ENCODE results near the gene PTPN13.
"Not testable (repeated sequence)": the region's sequence is repeated elsewhere in the genome, so short reads cannot be mapped to it uniquely, and the experiment has no call there.

The PTPN13 gene

DNA sequence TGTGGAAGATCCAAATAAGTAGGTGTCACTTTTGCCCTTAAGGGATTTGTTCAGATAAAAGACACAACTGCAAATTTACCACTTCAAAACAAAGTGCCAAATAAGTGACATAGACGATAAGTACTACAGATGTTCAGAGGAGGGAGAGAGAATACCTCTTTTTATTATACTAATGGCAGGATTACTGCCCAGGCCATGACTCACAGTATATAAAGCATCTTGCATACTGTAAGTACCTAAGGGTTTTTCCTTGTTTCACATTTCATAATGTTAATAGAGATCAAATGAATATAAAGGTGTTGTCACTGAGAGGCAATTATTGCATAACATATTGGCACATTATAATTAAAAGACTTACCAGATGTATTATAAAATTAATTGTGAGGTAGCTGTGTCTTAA is 46.4 kb downstream of the PTPN13 start:
- Histone ChIP-seq H3K4me2 (no peak overlapping the region), H3K9me3 (no peaks in the 10 kb centered on the region), H4K20me1 (no peaks in the 10 kb centered on the region), H3K36me3 (no peaks in the 10 kb centered on the region), H3K27ac (no peak overlapping the region), H3K4me1 (no peaks in the 10 kb centered on the region), H3K4me3 (no peak overlapping the region), H3K27me3 (no peaks in the 10 kb centered on the region), H3K9ac (no peak overlapping the region)
- no peak for TF ChIP-seq Cebpa-rat (IDR thresholded peaks at IDR 0.05)

DNA sequence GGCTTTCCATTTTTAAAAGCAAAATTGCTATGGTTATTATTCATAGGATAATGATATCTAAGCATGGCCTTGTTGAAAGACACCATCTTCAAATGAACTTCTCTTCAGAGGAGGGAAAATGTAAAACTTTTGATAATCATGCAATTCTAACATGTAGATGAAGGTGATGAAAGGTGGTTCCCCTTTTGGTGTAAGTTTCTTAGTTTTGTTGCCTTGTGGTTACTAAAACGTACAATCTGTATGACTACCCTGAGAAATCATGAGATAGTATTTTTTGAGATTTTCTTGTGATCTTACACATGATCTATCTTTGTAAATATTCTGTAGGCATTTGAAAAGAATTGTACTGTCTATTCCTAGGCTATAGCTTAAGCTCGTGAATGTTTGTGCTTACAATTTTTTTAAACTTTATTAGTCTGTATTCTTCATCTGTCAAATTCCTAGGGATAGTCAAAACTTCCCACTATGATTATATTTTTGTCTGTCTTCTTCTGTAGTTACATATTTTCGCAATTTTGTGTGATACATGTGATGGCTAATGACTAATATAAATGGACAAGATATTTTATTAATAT is 47.5 kb downstream of the PTPN13 start:
- H3K4me2 ChIP-seq, result no peak overlapping the region
- TF ChIP-seq Cebpa-rat (IDR thresholded peaks at IDR 0.05), result no peak

DNA sequence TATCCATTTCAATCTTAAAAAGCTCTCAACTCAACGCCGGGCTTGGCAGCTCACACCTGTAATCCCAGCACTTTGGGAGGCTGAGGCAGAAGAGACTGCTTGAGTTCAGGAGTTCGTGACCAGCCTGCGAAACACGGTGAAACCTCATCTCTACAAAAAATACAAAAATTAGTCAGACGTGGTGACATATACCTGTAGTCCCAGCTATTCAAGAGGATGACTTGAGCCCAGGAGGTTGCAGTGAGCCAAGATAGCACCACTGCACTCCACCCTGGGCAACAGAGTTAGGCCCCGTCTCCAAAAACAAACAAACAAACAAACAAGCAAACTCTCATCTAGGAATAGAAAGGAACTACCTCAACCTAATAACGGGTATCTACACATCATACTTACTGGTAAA is 50.8 kb downstream of the PTPN13 start:
- H3K4me3 ChIP-seq, result no peak overlapping the region
- H3K4me2 ChIP-seq, result no peak overlapping the region
- TF ChIP-seq Cebpa-rat (IDR thresholded peaks at IDR 0.05), result no peak
- H3K9me3 ChIP-seq, result peaks cover 10% of the 10 kb centered on the region
- H3K27me3 ChIP-seq, result no peaks in the 10 kb centered on the region
- H3K27ac ChIP-seq, result no peak overlapping the region
- no peaks in the 10 kb centered on the region for H3K36me3 ChIP-seq
- no peaks in the 10 kb centered on the region for H4K20me1 ChIP-seq
- no peak overlapping the region for H3K9ac ChIP-seq
- H3K4me1 ChIP-seq, result no peaks in the 10 kb centered on the region

More for the DNA sequence above, 47.5 kb downstream of the PTPN13 start:
- H3K27ac ChIP-seq, result no peak overlapping the region
- H3K9me3 ChIP-seq, result no peaks in the 10 kb centered on the region
- no peaks in the 10 kb centered on the region for H3K36me3 ChIP-seq
- no peaks in the 10 kb centered on the region for H3K4me1 ChIP-seq
- H4K20me1 ChIP-seq, result no peaks in the 10 kb centered on the region
- H3K9ac ChIP-seq, result no peak overlapping the region
- H3K4me3 ChIP-seq, result no peak overlapping the region
- H3K27me3 ChIP-seq, result no peaks in the 10 kb centered on the region

DNA sequence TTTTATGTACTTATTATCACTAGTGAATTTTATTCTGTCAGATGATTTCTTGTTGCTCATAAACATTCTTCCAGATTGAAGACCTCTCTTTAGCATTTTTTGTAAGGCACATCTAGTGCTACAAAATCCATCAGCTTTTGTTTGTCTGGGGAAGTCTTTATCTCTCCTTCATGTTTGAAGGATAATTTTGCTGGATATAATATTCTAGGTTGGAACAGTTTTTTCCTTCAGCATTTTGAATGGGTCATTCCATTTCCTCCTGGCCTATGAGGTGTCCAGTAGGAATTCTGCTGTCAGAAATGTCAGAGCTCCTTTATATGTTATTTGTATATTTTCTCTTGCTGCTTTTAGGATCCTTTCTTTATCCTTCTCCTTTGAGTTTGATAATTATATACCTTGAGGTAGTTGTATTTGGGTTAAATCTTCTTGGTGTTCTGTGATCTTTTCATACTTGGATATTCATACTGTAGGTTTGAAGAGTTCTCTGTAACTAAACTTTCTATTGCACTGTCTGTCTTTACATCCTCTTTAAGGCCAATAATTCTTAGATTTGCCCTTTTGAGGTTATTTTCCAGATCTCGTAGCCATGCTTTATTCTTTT is 58.3 kb downstream of the PTPN13 start:
- Histone ChIP-seq H3K27me3 (no peaks in the 10 kb centered on the region), H3K9me3 (peaks cover 43% of the 10 kb centered on the region), H4K20me1 (no peaks in the 10 kb centered on the region), H3K27ac (no peak overlapping the region), H3K4me2 (no peak overlapping the region), H3K4me3 (no peak overlapping the region), H3K4me1 (no peaks in the 10 kb centered on the region), H3K9ac (no peak overlapping the region), H3K36me3 (no peaks in the 10 kb centered on the region)
- no peak for TF ChIP-seq Cebpa-rat (IDR thresholded peaks at IDR 0.05)

DNA sequence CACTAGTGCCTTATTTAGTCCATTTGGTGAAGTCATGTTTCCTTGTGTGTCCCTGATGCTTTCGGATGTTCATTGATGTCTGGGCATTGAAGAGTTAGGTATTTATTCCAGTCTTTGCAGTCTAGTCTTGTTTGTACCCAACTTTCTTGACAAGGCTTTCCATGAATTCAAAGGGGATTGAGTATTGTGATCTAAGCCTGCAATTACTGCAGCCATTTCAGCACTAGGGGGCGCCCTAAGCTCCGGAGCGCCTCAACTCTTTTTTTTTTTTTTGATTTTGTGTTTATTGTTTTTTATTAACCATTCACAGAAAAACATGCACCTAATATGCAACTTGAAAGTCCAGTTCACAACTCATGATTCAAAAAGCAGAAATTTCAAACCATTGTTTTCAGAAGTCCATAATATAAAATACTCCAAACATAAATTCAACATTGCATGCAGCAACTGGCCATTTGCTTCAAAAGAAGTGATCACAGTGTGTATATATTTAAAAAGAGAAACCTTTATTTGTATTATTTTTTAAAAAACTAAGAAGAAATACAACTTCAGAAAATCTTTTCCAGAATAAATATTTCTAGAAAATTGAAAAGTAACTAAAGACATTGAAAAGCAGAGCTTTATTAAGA is 59.2 kb downstream of the PTPN13 start:
- Histone ChIP-seq H3K4me1 (no peaks in the 10 kb centered on the region), H3K36me3 (no peaks in the 10 kb centered on the region), H3K27ac (no peak overlapping the region), H3K9ac (no peak overlapping the region), H3K4me3 (no peak overlapping the region), H3K4me2 (no peak overlapping the region), H3K9me3 (peaks cover 43% of the 10 kb centered on the region), H3K27me3 (no peaks in the 10 kb centered on the region), H4K20me1 (no peaks in the 10 kb centered on the region)
- no peak for TF ChIP-seq Cebpa-rat (IDR thresholded peaks at IDR 0.05)

DNA sequence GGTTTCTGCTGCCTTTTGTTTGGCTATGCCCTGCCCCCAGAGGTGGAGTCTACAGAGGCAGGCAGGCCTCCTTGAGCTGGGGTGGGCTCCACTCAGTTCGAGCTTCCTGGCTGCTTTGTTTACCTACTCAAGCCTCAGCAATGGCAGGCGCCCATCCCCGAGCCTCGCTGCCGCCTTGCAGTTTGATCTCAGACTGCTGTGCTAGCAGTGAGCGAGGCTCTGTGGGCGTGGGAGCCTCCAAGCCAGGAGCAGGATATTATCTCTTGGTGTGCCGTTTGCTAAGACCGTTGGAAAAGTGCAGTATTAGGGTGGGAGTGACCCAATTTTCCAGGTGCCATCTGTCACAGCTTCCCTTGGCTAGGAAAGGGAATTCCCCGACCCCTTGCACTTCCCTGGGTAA is 62.7 kb downstream of the PTPN13 start:
- H3K27ac ChIP-seq, result not testable (repeated sequence)

DNA sequence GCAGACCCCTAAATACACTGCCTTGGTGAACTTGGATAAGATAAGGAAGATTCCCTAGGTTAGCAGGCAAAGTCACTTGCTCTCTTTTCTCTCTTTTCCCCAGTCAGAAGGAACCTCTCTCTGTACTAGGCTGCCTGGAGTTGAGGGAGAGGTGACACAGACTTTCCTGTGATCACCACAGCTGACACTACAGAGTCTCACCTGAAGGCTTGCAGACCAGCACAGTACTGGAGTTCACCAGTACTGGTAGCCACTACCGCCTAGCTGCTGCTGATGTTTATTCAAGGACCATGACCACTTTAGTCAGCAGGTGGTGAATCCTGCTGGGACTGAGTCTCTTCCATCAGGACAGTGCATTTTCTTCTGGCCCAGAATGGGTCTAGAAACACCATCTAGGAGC is 63.3 kb downstream of the PTPN13 start:
- no peak overlapping the region for H3K4me2 ChIP-seq
- no peak overlapping the region for H3K9ac ChIP-seq
- H3K4me1 ChIP-seq, result no peaks in the 10 kb centered on the region
- no peaks in the 10 kb centered on the region for H3K36me3 ChIP-seq
- no peak overlapping the region for H3K27ac ChIP-seq
- no peaks in the 10 kb centered on the region for H3K27me3 ChIP-seq
- no peak overlapping the region for H3K4me3 ChIP-seq
- H4K20me1 ChIP-seq, result no peaks in the 10 kb centered on the region
- H3K9me3 ChIP-seq, result peaks cover 16% of the 10 kb centered on the region
- TF ChIP-seq Cebpa-rat (IDR thresholded peaks at IDR 0.05), result no peak

More for the DNA sequence above, 62.7 kb downstream of the PTPN13 start:
- H3K9ac ChIP-seq, H3K27me3 ChIP-seq, H3K36me3 ChIP-seq, H4K20me1 ChIP-seq, H3K4me1 ChIP-seq, H3K4me2 ChIP-seq, H3K4me3 ChIP-seq: not testable (repeated sequence)
- H3K9me3 ChIP-seq, result peaks cover 21% of the 10 kb centered on the region

DNA sequence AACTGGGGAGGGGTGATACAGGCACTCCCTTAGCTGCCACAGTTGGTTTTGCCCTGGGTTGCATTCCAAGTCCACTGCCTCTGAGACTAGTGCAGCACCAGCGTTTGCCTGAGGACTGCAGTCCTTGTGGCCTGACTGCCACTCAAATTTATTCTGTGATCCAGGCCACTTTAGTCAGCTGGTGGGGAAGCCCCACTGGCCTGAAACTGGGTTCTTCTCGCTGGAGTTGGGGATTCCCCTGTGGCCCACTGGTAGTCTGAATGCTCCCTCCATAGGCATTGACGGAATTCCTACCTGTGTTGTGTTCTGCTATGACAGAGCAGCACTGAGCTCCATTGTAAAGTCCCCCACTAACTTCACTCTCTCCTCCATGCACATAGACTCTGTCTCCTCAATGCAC is 63.8 kb downstream of the PTPN13 start:
- H3K27ac ChIP-seq, result no peak overlapping the region
- no peak overlapping the region for H3K4me3 ChIP-seq
- no peak overlapping the region for H3K9ac ChIP-seq
- no peaks in the 10 kb centered on the region for H3K4me1 ChIP-seq
- no peak for TF ChIP-seq Cebpa-rat (IDR thresholded peaks at IDR 0.05)
- no peaks in the 10 kb centered on the region for H4K20me1 ChIP-seq
- no peaks in the 10 kb centered on the region for H3K36me3 ChIP-seq
- H3K9me3 ChIP-seq, result peaks cover 11% of the 10 kb centered on the region
- no peak overlapping the region for H3K4me2 ChIP-seq
- H3K27me3 ChIP-seq, result no peaks in the 10 kb centered on the region

DNA sequence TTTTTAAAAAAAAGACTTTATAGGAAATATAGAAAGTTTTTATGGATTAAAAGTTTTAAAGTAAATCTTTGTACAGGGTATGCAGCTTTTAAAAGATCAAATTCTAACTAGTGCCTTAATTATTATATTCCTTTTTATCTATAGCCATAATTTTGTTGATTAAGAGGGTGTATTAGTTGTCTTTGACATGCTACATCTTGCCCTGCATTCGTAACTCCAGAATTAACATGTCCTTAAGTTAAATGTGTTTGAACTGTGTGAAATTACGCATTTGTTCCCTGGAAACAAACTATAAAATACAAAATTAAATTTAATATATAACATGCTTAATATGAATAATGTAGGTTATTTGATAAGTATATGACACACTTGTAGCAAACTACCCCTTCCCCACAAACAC is 66.3 kb downstream of the PTPN13 start:
- Histone ChIP-seq H3K4me3 (no peak overlapping the region), H3K4me2 (no peak overlapping the region), H3K4me1 (no peaks in the 10 kb centered on the region), H3K27ac (no peak overlapping the region), H3K36me3 (no peaks in the 10 kb centered on the region), H3K9ac (no peak overlapping the region), H3K9me3 (peaks cover 6% of the 10 kb centered on the region; the same call in 1 of the 2 replicates), H4K20me1 (no peaks in the 10 kb centered on the region), H3K27me3 (no peaks in the 10 kb centered on the region)
- no peak for TF ChIP-seq Cebpa-rat (IDR thresholded peaks at IDR 0.05)

DNA sequence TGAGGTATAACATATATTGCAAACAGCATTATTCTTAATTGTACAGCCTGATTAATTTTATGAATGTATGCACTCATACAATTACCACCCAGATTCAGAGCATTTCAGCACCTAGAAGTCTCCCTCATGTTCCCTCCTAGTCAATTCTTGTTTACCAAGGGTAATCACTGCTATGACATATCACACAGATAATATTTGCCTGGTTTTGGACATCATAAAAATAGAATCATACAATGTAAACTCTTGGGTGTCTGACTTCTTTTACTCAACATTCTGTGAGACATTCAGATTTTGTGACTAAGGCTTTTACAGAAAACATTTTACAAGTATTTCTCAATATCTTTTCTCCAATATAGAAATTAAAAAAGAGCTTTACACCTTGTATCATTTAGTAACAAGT is 66.9 kb downstream of the PTPN13 start:
- Histone ChIP-seq H3K27ac (no peak overlapping the region), H4K20me1 (no peaks in the 10 kb centered on the region), H3K36me3 (no peaks in the 10 kb centered on the region), H3K4me2 (no peak overlapping the region), H3K4me3 (no peak overlapping the region), H3K4me1 (no peaks in the 10 kb centered on the region), H3K9me3 (peaks cover 4% of the 10 kb centered on the region; the same call in 1 of the 2 replicates), H3K9ac (no peak overlapping the region), H3K27me3 (no peaks in the 10 kb centered on the region)
- TF ChIP-seq Cebpa-rat (IDR thresholded peaks at IDR 0.05), result no peak
